H1 (cell line): Measurements from ENCODE around the gene LY6G6F. TPM values are rescaled to one million over a fixed set of nuclear protein-coding genes. Genes with fewer than 3 reads are reported as not detected.

Experiments
- CTCF ChIA-PET: fragments of 300-600 bp; sonication (Branson Sonifier 250); formaldehyde crosslinking; loops from one replicate; lab custom pipeline; 2021; ENCODE audit not compliant: partially characterized antibody; lab: Charles Lee
- POLR2A ChIA-PET: fragments of 300-600 bp; sonication (Branson Sonifier 250); formaldehyde crosslinking; loops from one replicate; lab custom pipeline; 2021; ENCODE audit warnings: inconsistent platforms; ENCODE audit not compliant: partially characterized antibody; lab: Charles Lee
- DNase-seq, 2 experiments: peaks; one replicate each; pipeline versions ENCODE4 v3.0.0 to v3.0.0-alpha.2; 2010 to 2022; ENCODE audit warnings: low spot score in 2 of 2, low read depth in 1 of 2, mixed read lengths in 1 of 2
- FAIRE-seq: peaks from 2 replicates; lab custom pipeline; 2011; peaks lifted over from hg19 to GRCh38; lab: Jason Lieb, UNC
- H2AFZ ChIP-seq: 2 replicates; pipeline ENCODE4 v1.8.1; 2012; ENCODE audit warnings: low read length, inconsistent platforms
- H2AK5ac ChIP-seq: 2 replicates; pipeline ENCODE4 v1.6.1; 2013; ENCODE audit warnings: low read depth, low read length
- H2BK120ac ChIP-seq: replicated peaks from 2 replicates; pipeline ENCODE3; 2013; ENCODE audit warnings: low read depth, low read length, inconsistent platforms
- H2BK12ac ChIP-seq: 2 replicates; pipeline ENCODE4 v1.6.1; 2013; ENCODE audit warnings: low read depth, low read length
- H2BK15ac ChIP-seq: 2 replicates; pipeline ENCODE4 v1.6.1; 2013; ENCODE audit warnings: low read length
- H2BK20ac ChIP-seq: 2 replicates; pipeline ENCODE4 v1.6.1; 2013; ENCODE audit warnings: low read length
- H2BK5ac ChIP-seq: 2 replicates; pipeline ENCODE4 v1.6.1; 2013; ENCODE audit warnings: low read depth, low read length
- H3K14ac ChIP-seq: 2 replicates; pipeline ENCODE4 v1.6.1; 2013; ENCODE audit warnings: inconsistent platforms; ENCODE audit not compliant: insufficient read length
- H3K18ac ChIP-seq: 2 replicates; pipeline ENCODE4 v1.6.1; 2013; ENCODE audit warnings: low read length; ENCODE audit errors: extremely low read depth
- H3K23ac ChIP-seq: 2 replicates; pipeline ENCODE4 v1.6.1; 2013; ENCODE audit warnings: inconsistent platforms; ENCODE audit not compliant: insufficient read length
- H3K23me2 ChIP-seq: 2 replicates; pipeline ENCODE4 v1.6.1; 2013; ENCODE audit warnings: low read depth, low read length
- H3K27ac ChIP-seq: 2 replicates; pipeline ENCODE4 v1.6.1; 2011; ENCODE audit warnings: low read depth, low read length, inconsistent platforms
- H3K27me3 ChIP-seq, 4 experiments: replicated peaks in 1 of 4; 1 replicate in 1 of 4; 2 replicates in 3 of 4; pipeline versions ENCODE4 v1.6.1 to v1.8.1; 2011 to 2013; ENCODE audit warnings: low read length in 3 of 4, mild to moderate bottlenecking in 3 of 4, inconsistent platforms in 2 of 4, mixed read lengths in 2 of 4, moderate library complexity in 1 of 4; ENCODE audit not compliant: control insufficient read depth in 3 of 4, insufficient read depth in 3 of 4; ENCODE audit errors: extremely low read depth in 1 of 4
- H3K36me3 ChIP-seq, 4 experiments: 2 replicates each; pipeline versions ENCODE4 v1.6.1 to v1.8.1; 2011 to 2013; ENCODE audit warnings: mild to moderate bottlenecking in 4 of 4, low read length in 3 of 4, moderate library complexity in 2 of 4, control low read depth in 1 of 4, inconsistent platforms in 1 of 4; ENCODE audit not compliant: insufficient read depth in 4 of 4, control insufficient read depth in 2 of 4
- H3K4ac ChIP-seq: replicated peaks from 2 replicates; pipeline ENCODE3; 2013; ENCODE audit warnings: low read length, low read depth, mixed read lengths, inconsistent platforms; ENCODE audit not compliant: insufficient read length
- H3K4me1 ChIP-seq, 4 experiments: replicated peaks in 1 of 4; 1 replicate in 1 of 4; 2 replicates in 3 of 4; pipeline versions ENCODE4 v1.6.1 to v1.8.1; 2011 to 2013; ENCODE audit warnings: low read length in 3 of 4, inconsistent platforms in 2 of 4, mixed read lengths in 1 of 4; ENCODE audit not compliant: insufficient read depth in 4 of 4, control insufficient read depth in 3 of 4
- H3K4me2 ChIP-seq, 2 experiments: 2 replicates each; pipeline versions ENCODE4 v1.6.1 to v1.8.1; 2011 to 2013; ENCODE audit warnings: low read depth in 2 of 2, low read length in 2 of 2, control low read depth in 1 of 2, inconsistent platforms in 1 of 2, mild to moderate bottlenecking in 1 of 2; ENCODE audit not compliant: insufficient read depth in 1 of 2
- H3K4me3 ChIP-seq, 4 experiments: fragments of 200-600, 300-600 bp in 1 of 4; sonication (generic), shearing (Covaris generic), sonication (Bioruptor Twin) in 1 of 4; 2 replicates each; pipeline versions ENCODE4 v1.5.1 to v1.8.1; 2011 to 2016; ENCODE audit warnings: low read length in 4 of 4, low read depth in 3 of 4, control low read depth in 2 of 4, inconsistent platforms in 2 of 4, mild to moderate bottlenecking in 2 of 4, mixed read lengths in 1 of 4, moderate library complexity in 1 of 4; ENCODE audit not compliant: insufficient read depth in 2 of 4; ENCODE audit errors: extremely low read depth in 1 of 4
- H3K56ac ChIP-seq: replicated peaks from 2 replicates; pipeline ENCODE3; 2013; ENCODE audit warnings: low read depth, mild to moderate bottlenecking, mixed read lengths, low read length, inconsistent platforms; ENCODE audit not compliant: insufficient read length
- H3K79me1 ChIP-seq: 2 replicates; pipeline ENCODE4 v1.6.1; 2013; ENCODE audit warnings: low read depth, low read length, control low read depth
- H3K79me2 ChIP-seq, 2 experiments: 2 replicates each; pipeline versions ENCODE4 v1.6.1 to v1.8.1; 2012 to 2013; ENCODE audit warnings: low read length in 2 of 2, mild to moderate bottlenecking in 2 of 2, inconsistent platforms in 1 of 2; ENCODE audit not compliant: insufficient read depth in 2 of 2, control insufficient read depth in 1 of 2
- H3K9ac ChIP-seq, 4 experiments: replicated peaks in 1 of 4; 1 replicate in 1 of 4; 2 replicates in 3 of 4; pipeline versions ENCODE4 v1.6.1 to v1.8.1; 2011 to 2013; ENCODE audit warnings: low read depth in 3 of 4, low read length in 3 of 4, control low read depth in 2 of 4, mild to moderate bottlenecking in 2 of 4, moderate library complexity in 2 of 4, inconsistent platforms in 1 of 4; ENCODE audit errors: extremely low read depth in 1 of 4
- H3K9me3 ChIP-seq, 2 experiments: 2 replicates each; pipeline versions ENCODE4 v1.6.1 to v1.8.1; 2012 to 2013; ENCODE audit warnings: mild to moderate bottlenecking in 2 of 2, moderate library complexity in 2 of 2, control low read depth in 1 of 2, inconsistent platforms in 1 of 2, low read depth in 1 of 2, low read length in 1 of 2, mixed read lengths in 1 of 2; ENCODE audit not compliant: insufficient read depth in 2 of 2
- H4K20me1 ChIP-seq, 2 experiments: replicated peaks in 1 of 2; 2 replicates each; pipeline versions ENCODE3 to v1.8.1; 2011 to 2013; ENCODE audit warnings: inconsistent platforms in 2 of 2, low read length in 2 of 2, mild to moderate bottlenecking in 1 of 2; ENCODE audit not compliant: insufficient read depth in 2 of 2, control insufficient read depth in 1 of 2
- H4K5ac ChIP-seq: 2 replicates; pipeline ENCODE4 v1.6.1; 2013; ENCODE audit warnings: low read length, low read depth, mixed read lengths, inconsistent platforms; ENCODE audit not compliant: insufficient read length
- H4K8ac ChIP-seq: 2 replicates; pipeline ENCODE4 v1.8.0; 2013; ENCODE audit warnings: mild to moderate bottlenecking, moderate library complexity, low read length, inconsistent platforms; ENCODE audit not compliant: insufficient read depth; ENCODE audit errors: extremely low read depth
- H4K91ac ChIP-seq: replicated peaks from 2 replicates; pipeline ENCODE3; 2013; ENCODE audit warnings: low read length, mixed read lengths, inconsistent platforms; ENCODE audit not compliant: insufficient read length
- BACH1 ChIP-seq: IDR thresholded peaks from 2 replicates; pipeline ENCODE4 v1.6.1; 2012; ENCODE audit warnings: low read length, improper control_type of control experiment
- CTBP2 ChIP-seq: IDR thresholded peaks from 2 replicates; pipeline ENCODE4 v1.7.0; 2011; ENCODE audit warnings: borderline replicate concordance, mild to moderate bottlenecking, moderate library complexity, mixed read lengths, low read length; ENCODE audit not compliant: insufficient read depth, insufficient read length
- PHF8 ChIP-seq: fragments of 200-600 bp; sonication (generic); conservative IDR thresholded peaks from 2 replicates; pipeline ENCODE4 v1.7.1; 2012; ENCODE audit warnings: low read depth, mild to moderate bottlenecking, inconsistent platforms, low read length, moderate library complexity
- SRF ChIP-seq: IDR thresholded peaks from 2 replicates; pipeline ENCODE4 v1.6.1; 2011; ENCODE audit warnings: mild to moderate bottlenecking, low read depth, low read length, moderate library complexity
- WGBS, 2 experiments: shearing (Covaris generic) in 1 of 2; methylation state at CpG; one replicate each; pipeline versions ENCODE4 v1.1.6 to v1.1.7; 2013 to 2015; ENCODE audit warnings: low lambda C conversion rate in 2 of 2, mixed read lengths in 2 of 2, inconsistent platforms in 1 of 2, low coverage in 1 of 2, missing lambda C conversion rate in 1 of 2; ENCODE audit not compliant: insufficient replicate concordance in 2 of 2, insufficient coverage in 1 of 2, insufficient read length in 1 of 2; ENCODE audit errors: extremely low coverage in 1 of 2, missing lambda C conversion rate in 1 of 2; 5-methylcytosine and 5-hydroxymethylcytosine counted together
- polyA plus RNA-seq, 7 experiments: library from polyadenylated mRNA; depleted of rRNA in 3 of 7; stranded (reverse) in 5 of 7; unstranded in 2 of 7; fragments of >200 nt in 5 of 7; fragments of 200-250 nt in 2 of 7; gene quantifications; 1 replicate in 5 of 7; 2 replicates in 1 of 7; 4 replicates in 1 of 7; pipeline versions ENCODE4 v1.2.1 to v1.2.3, GENCODE V29; 2011 to 2013; ENCODE audit warnings: missing spikeins in 2 of 7, mixed read lengths in 2 of 7
- total RNA-seq: library from RNA; stranded (reverse); fragmentation: NEBNext Ultra II Directional; extraction: Animal tissue kit (Norgen Biotek cat#: 25700); gene quantifications from 2 replicates; pipeline ENCODE4 v1.2.1, GENCODE V29; 2021
- TF ChIP-seq, protein P1 (sequence below), 3 experiments: IDR thresholded peaks; 1 replicate in 2 of 3; 2 replicates in 1 of 3; pipeline versions ENCODE4 v1.5.1 to v1.6.1; 2011; ENCODE audit warnings: low read length in 3 of 3, mild to moderate bottlenecking in 3 of 3, inconsistent platforms in 2 of 3, low read depth in 1 of 3, moderate library complexity in 1 of 3; ENCODE audit not compliant: insufficient read depth in 1 of 3; ENCODE audit errors: control extremely low read depth in 1 of 3

LY6G6F gene
- total and polyA plus RNA-seq, 2 of the 8 experiments (the other 6 are each of a cell fraction or from before 2014, with no cell fraction given), result not detected

DNA sequence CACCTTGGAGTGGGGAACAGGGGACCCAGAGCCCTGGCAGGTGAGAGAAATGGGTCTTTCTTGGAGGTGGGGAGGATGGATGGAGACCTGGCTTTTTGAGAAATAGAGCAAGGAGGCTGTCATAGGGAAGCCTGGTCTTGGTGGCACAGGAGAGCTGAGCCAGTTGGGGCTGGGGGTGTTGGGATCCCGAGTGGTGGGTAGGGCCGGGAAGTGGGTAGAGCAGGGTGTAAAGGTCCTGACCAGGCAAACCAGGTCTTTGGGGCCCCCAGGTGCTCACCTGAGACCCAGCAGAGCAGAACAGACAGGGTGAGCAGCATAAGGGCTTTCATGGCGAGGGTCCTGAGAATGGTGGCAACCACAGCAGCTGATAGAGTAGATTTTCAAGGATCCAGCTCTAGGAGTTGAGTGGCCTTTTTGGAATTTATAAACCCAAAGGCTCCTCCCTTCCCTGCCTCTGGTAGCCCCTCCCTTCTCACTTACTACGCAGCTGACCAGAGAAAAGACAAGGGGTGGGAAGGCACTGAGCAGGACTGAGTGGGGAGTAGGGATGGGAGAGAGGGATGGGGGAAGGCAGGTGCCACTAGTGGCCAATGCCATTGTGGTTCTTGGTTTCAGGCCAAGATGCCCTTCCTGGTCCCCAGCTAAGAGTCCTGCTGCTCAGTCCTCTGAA is 14.8 kb downstream of the LY6G6F start, which contains the start of gene LY6G6C:
Gene LY6G6C (minus strand): TSS at position 396 of the 670 bp plus-strand sequence. CDS start 67 bp downstream, at position 329.
- CTCF ChIA-PET, result interaction anchor here (0.9 to 3.7 kb wide), 5 partner anchors 8 to 45 kb away, joined by 3 to 18 read pairs (median 4); no protein-coding TSS in a partner anchor
- H3K79me2 ChIP-seq, result no peaks in the 10 kb centered on the region
- POLR2A ChIA-PET, result interaction anchor here (0.6 to 7.2 kb wide), 8 partner anchors 9 to 180 kb away, joined by 3 to 73 read pairs (median 4); partner anchors contain the start of genes ABHD16A, CLIC1, DDX39B and GPANK1
- TF ChIP-seq CTBP2 (no peak), BACH1 (no peak), PHF8 (no peak), SRF (no peak)
- TF ChIP-seq, protein P1, sequence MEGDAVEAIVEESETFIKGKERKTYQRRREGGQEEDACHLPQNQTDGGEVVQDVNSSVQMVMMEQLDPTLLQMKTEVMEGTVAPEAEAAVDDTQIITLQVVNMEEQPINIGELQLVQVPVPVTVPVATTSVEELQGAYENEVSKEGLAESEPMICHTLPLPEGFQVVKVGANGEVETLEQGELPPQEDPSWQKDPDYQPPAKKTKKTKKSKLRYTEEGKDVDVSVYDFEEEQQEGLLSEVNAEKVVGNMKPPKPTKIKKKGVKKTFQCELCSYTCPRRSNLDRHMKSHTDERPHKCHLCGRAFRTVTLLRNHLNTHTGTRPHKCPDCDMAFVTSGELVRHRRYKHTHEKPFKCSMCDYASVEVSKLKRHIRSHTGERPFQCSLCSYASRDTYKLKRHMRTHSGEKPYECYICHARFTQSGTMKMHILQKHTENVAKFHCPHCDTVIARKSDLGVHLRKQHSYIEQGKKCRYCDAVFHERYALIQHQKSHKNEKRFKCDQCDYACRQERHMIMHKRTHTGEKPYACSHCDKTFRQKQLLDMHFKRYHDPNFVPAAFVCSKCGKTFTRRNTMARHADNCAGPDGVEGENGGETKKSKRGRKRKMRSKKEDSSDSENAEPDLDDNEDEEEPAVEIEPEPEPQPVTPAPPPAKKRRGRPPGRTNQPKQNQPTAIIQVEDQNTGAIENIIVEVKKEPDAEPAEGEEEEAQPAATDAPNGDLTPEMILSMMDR (IDR thresholded peaks at IDR 0.05; ENCODE audit: control extremely low read depth in 1 of 3, insufficient read depth in 1 of 3, low read depth in 1 of 3, low read length in 3 of 3), result no peak

More for the DNA sequence above, 14.8 kb downstream of the LY6G6F start, which contains the start of gene LY6G6C:
- H3K14ac ChIP-seq, result no peak within 1 kb of the TSS
- H3K4me1 ChIP-seq, result peaks cover 0 to 16% (median 15%) of the 10 kb centered on the region in 4 experiments; a peak in 6 of 7 replicates
- FAIRE-seq (no peak), DNase-seq (no peak)
- 84% methylated on average over 4 of the region's 4 CpGs; no CpG with 5 or more reads in 1 of the 2 experiments for WGBS, 2 experiments
- no peaks in the 10 kb centered on the region for H3K23me2 ChIP-seq
- H3K56ac ChIP-seq, result no peak within 1 kb of the TSS
- peaks cover 0 to 3% (median 0%) of the 10 kb centered on the region in 4 experiments; a peak in 3 of 8 replicates for H3K36me3 ChIP-seq
- no peak within 1 kb of the TSS for H2BK20ac ChIP-seq
- H4K91ac ChIP-seq, result no peak within 1 kb of the TSS
- H3K4me2 ChIP-seq, result no peak within 1 kb of the TSS
- no peak within 1 kb of the TSS for H2AFZ ChIP-seq
- H2BK15ac ChIP-seq, result no peak within 1 kb of the TSS
- no peak within 1 kb of the TSS for H3K4ac ChIP-seq
- no peak within 1 kb of the TSS for H3K4me3 ChIP-seq
- H2BK5ac ChIP-seq, result no peak within 1 kb of the TSS
- H2BK120ac ChIP-seq, result no peak within 1 kb of the TSS
- no peak within 1 kb of the TSS for H2AK5ac ChIP-seq
- H3K79me1 ChIP-seq, result no peaks in the 10 kb centered on the region
- no peak within 1 kb of the TSS for H3K9ac ChIP-seq
- H3K27ac ChIP-seq, result no peak within 1 kb of the TSS
- no peak within 1 kb of the TSS for H2BK12ac ChIP-seq
- no peak within 1 kb of the TSS for H3K23ac ChIP-seq
- H3K18ac ChIP-seq, result no peak within 1 kb of the TSS
- no peaks in the 10 kb centered on the region for H4K20me1 ChIP-seq
- no peak within 1 kb of the TSS for H4K5ac ChIP-seq
- H3K27me3 ChIP-seq, result no peaks in the 10 kb centered on the region
- no peak within 1 kb of the TSS for H4K8ac ChIP-seq
- H3K9me3 ChIP-seq, result no peaks in the 10 kb centered on the region
